GM12801 (cell line): ENCODE measurements around the gene GJB5.

Source experiments
- CTCF ChIP-seq: IDR thresholded peaks from one replicate; pipeline ENCODE4 v1.5.1; 2011; ENCODE audit warnings: control low read depth; ENCODE audit not compliant: insufficient read length; ENCODE audit errors: extremely low read depth

Gene GJB5

GRCh38 chr1:34746785-34747637 is 7.8 kb upstream of the GJB5 start:
- no peak for TF ChIP-seq CTCF

GRCh38 chr1:34747638-34747941 is 7.3 kb upstream of the GJB5 start:
- no peak for TF ChIP-seq CTCF

GRCh38 chr1:34749992-34750391 is 4.9 kb upstream of the GJB5 start:
- TF ChIP-seq CTCF: no peak

GRCh38 chr1:34750610-34751009 is 4.2 kb upstream of the GJB5 start:
- no peak for TF ChIP-seq CTCF

- no peak for TF ChIP-seq CTCF
Observed at GRCh38 chr1:34753163-34753562, 1.7 kb upstream of the GJB5 start.

- TF ChIP-seq CTCF: no peak
Observed at GRCh38 chr1:34755961-34756360, 1.1 kb downstream of the GJB5 start.

- no peak for TF ChIP-seq CTCF
Observed at GRCh38 chr1:34757386-34757785, 2.5 kb downstream of the GJB5 start.
